GM21723 (cell line): Measurements from ENCODE around the gene UBAC1.
"Not testable (repeated sequence)": the region's sequence is repeated elsewhere in the genome, so short reads cannot be mapped to it uniquely, and the experiment has no call there.

ENCODE experiments used
- ATAC-seq: cut with Tn5 transposase; IDR thresholded peaks from one replicate; pipeline ENCODE4 v1.9.1; 2021; ENCODE audit warnings: mild to moderate bottlenecking, moderate library complexity; ENCODE audit not compliant: unreplicated experiment

Gene UBAC1

DNA sequence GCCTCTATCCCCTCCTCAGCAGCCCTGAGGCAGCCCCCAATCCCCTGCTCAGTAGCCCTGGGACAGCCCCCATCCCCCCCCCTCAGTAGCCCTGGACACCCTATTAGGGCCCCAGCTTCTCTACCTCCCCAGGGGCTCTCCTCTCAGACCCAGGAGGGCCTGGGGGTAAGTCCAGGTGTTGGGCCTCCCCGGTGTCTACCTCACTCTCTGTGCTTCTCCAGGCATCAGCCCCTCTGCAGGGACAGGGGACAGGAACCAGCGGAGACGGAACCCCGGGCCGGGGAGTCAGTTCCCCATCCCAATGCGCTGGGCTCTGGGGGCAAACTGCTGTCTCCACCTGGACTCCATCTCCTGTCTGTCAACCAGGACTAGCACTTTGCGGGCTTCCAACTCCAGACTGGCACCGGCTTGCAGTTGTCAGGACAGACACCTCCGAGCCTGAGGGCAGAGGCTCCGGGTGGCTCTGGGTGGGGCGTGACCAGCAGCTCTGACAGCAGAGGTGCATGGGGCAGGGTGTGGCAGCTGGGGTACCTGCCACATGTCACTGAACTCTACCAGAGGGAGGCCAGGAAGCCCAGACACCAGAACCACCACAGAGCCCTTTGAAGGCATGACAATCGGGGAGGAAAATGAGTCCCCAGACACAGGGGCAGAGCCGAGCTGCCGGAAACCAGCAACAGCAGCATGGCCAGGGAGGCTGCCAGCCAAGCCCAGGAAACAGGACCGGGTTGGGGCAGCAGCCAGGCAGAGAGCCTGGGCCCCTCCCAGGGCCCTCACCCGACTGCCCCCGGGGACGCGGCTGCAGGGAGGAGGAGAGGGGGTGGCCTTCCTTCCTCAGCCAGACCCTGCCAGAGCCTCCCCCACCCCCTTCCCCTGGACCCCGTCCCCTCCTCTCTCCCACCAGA is 17.7 kb upstream of the UBAC1 start:
- ATAC-seq, result no peak

DNA sequence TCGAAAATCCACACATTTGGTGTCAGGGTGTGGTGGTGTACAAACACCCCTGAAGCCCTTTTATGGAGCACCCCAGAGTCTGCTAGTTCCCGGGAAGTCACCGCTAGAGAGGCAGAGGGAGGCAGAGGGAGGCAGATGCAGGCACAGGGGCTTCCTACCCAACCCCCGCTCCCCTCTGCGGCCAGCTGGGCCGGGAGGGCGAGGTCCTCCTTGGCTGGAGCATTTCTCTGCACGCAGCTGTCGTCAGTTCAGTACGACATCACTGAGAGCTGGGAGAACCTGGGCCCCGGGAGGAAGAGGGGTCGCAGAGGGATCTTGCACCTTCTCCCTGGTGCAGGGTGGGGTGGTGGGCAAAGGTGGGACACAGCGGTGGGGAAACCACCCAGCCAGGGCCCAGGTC is 15.8 kb upstream of the UBAC1 start:
- ATAC-seq, result no peak

GRCh38 chr9:135976531-135976930 is 15.4 kb upstream of the UBAC1 start:
- ATAC-seq, result no peak

DNA sequence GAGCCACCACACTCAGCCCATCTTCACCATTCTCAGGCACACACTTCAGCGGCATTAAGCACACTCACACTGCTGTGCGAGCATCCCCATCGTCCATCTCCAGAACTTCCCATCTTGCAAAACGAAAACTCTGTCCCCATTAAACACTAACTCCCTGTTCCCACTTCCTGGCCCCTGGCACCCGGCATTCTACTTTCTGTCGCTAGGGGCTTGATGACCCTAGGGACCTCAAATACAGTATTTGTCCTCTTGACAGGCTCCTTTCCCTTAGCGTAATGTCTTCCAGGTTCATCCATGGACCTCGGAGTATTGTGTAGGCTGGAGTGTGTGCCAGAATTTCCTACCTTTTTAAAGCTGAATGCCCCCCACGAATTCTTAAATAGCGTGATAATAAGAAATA is 14.7 kb upstream of the UBAC1 start:
- ATAC-seq, result no peak

DNA sequence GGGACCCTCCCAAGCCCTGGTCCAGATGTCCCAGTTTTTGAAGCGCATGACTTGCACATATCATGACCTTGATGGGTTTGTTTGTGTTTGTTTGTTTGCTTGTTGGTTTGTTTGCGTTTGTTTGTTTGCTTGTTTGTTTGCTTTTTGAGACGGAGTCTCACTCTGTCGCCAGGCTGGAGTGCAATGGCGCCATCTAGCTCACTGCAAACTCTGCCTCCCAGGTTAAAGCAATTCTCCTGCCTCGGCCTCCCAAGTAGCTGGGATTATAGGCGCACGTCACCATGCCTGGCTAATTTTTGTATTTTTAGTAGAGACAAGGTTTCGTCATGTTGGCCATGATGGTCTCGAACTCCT is 13.0 kb upstream of the UBAC1 start:
- ATAC-seq, result no peak

- ATAC-seq, result no peak
Observed at GRCh38 chr9:135973277-135974219, 12.4 kb upstream of the UBAC1 start.

DNA sequence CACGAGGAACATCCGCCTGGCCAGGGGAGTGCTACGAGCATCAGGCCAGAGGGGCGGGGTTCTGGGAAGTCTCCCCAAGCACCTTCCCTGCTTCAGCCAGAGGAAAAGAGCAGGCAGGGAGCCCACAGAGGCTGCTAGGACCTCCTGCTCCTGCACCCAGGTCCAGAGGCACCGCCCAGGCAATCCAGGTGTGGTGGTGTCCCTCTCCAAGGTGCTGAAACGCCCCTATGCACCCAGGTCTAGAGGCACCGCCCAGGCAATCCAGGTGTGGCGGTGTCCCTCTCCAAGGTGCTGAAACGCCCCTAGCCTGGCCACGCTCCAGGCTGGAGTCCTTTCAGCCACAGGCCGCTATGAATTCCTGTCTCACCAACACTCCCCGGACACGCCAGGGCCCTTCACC is 10.7 kb upstream of the UBAC1 start:
- no peak for ATAC-seq

GRCh38 chr9:135971111-135971766 is 10.1 kb upstream of the UBAC1 start:
- no peak for ATAC-seq

- ATAC-seq, result no peak
Observed at GRCh38 chr9:135970128-135970815, 9.1 kb upstream of the UBAC1 start.

GRCh38 chr9:135969064-135969683 is 8.0 kb upstream of the UBAC1 start:
- no peak for ATAC-seq

DNA sequence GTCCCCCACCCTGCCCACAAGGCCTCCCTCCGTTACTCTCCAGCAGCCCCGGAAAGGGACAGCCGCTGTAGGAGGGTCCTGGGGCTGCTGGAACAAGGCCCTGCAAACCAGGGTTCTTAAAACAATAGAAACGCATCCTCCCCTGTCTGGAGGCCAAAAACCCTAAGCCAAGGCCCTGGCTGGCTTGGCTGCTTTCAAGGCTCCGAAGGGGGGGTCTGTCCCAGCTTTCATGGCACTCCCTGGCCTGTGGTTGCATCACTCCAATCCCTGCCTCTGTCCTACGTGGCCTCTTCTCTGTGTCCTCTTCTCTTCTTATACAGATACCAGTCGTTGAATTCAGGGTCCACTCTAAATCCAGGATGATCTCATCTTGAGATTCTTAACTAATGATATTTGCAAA is 7.4 kb upstream of the UBAC1 start:
- ATAC-seq, result no peak

GRCh38 chr9:135968083-135968476 is 6.9 kb upstream of the UBAC1 start:
- ATAC-seq, result no peak

DNA sequence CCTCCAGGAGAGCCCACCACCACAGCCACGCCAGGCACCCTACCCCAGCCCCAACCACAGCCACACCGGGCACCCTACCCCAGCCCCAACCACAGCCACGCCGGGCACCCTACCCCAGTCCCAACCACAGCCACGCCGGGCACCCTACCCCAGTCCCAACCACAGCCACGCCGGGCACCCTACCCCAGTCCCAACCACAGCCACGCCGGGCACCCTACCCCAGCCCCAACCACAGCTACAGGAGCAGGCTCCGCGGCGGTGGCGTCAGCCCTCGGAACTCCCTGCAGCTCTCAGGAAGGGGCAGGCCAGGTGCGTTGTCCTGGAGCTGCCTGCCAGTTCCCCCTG is 5.7 kb upstream of the UBAC1 start:
- not testable (repeated sequence) for ATAC-seq

- ATAC-seq, result no peak
Observed at GRCh38 chr9:135965124-135965756, 4.1 kb upstream of the UBAC1 start.

DNA sequence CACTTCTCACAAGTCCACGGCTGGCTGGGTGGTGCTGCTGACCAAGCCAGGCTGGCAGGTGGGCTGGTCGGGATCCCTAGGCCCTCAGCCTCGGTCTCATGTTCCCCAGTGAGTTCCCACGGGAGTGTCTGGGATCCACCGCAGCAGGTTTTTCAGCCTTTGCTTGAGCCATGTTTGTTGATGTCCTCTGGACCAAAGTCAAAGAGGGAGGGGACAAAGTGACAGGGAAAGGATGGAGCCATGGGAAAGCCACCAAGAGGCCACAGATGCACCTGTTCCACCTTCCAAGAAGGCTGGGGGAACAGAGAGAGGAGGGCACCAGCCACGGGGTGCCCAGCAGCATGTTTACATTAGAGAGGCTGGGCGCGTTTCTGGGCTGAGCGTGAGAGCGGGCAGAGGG is 2.8 kb upstream of the UBAC1 start:
- ATAC-seq, result no peak

- no peak for ATAC-seq
Observed at GRCh38 chr9:135963338-135963737, 2.2 kb upstream of the UBAC1 start.

- no peak for ATAC-seq
Observed at GRCh38 chr9:135962696-135963307, 1.6 kb upstream of the UBAC1 start.

GRCh38 chr9:135961811-135962695 is 880 bp upstream of the UBAC1 start:
- no peak for ATAC-seq
